HCT116 (cell line): Measurements from ENCODE around the gene FRA10AC1. TPM values are rescaled to one million over a fixed set of nuclear protein-coding genes. Genes with fewer than 3 reads are reported as not detected.

ENCODE experiments used
- ATAC-seq: fragments of 200-7000 bp; cut with Tn5 transposase; 2 replicates; pipeline ENCODE4 v1.9.1; 2020; ENCODE audit warnings: mild to moderate bottlenecking, moderate library complexity
- BruUV-seq: library from RNA; stranded (reverse); fragments of 400-500 nt; replicated peaks from 2 replicates; lab custom pipeline; 2021; lab: Mats Ljungman, UMichigan
- CTCF ChIA-PET: fragments of 300-600 bp; sonication (Branson Sonifier 250); formaldehyde crosslinking; loops from one replicate; lab custom pipeline; 2021; ENCODE audit warnings: antibody characterized with exemption; lab: Charles Lee
- POLR2A ChIA-PET: fragments of 300-600, 350-600 bp; sonication (Branson Sonifier 250); formaldehyde crosslinking; loops from one replicate; lab custom pipeline; 2021; ENCODE audit warnings: antibody characterized with exemption; lab: Charles Lee
- RAD21 ChIA-PET, 2 experiments: fragments of 300-600 bp; sonication (Branson Sonifier 250); formaldehyde crosslinking; loops; one replicate each; lab custom pipeline; 2023; ENCODE audit warnings: low total read pairs in 2 of 2; ENCODE audit not compliant: uncharacterized antibody in 2 of 2, unreplicated experiment in 2 of 2, low non-redundant PET in 1 of 2; lab: Charles Lee
- DNase-seq: peaks from one replicate; pipeline ENCODE4 v3.0.0-alpha.2; 2010; ENCODE audit warnings: low read depth, low spot score
- H2AFZ ChIP-seq: fragments of 200-600 bp; shearing (Covaris generic), sonication (generic); 2 replicates; pipeline ENCODE4 v1.6.1; 2017; ENCODE audit warnings: low read depth, mixed run types, mixed read lengths, antibody characterized with exemption, low read length; ENCODE audit not compliant: poor library complexity, severe bottlenecking
- H3K27ac ChIP-seq: 2 replicates; pipeline ENCODE4 v1.5.1; 2012; ENCODE audit warnings: low read depth, low read length
- H3K27me3 ChIP-seq: fragments of 200-600 bp; sonication (generic); 2 replicates; pipeline ENCODE4 v1.6.1; 2016; ENCODE audit warnings: mixed run types, low read length, mixed read lengths; ENCODE audit not compliant: insufficient read depth
- H3K36me3 ChIP-seq, 2 experiments: fragments of 200-500 bp in 1 of 2; fragments of 200-600 bp in 1 of 2; sonication (Bioruptor generic) in 1 of 2; sonication (generic) in 1 of 2; 2 replicates each; pipeline versions ENCODE4 v1.5.1 to v1.6.1; 2014 to 2016; ENCODE audit warnings: low read length in 2 of 2, inconsistent platforms in 1 of 2, mixed read lengths in 1 of 2, mixed run types in 1 of 2; ENCODE audit not compliant: insufficient read depth in 2 of 2, control insufficient read depth in 1 of 2
- H3K4me1 ChIP-seq, 2 experiments: fragments of 200-600 bp in 1 of 2; sonication (generic) in 1 of 2; 2 replicates each; pipeline versions ENCODE4 v1.5.1 to v1.6.1; 2012 to 2017; ENCODE audit warnings: low read length in 2 of 2, inconsistent platforms in 1 of 2, mild to moderate bottlenecking in 1 of 2, mixed read lengths in 1 of 2, mixed run types in 1 of 2, moderate library complexity in 1 of 2; ENCODE audit not compliant: insufficient read depth in 2 of 2, control insufficient read depth in 1 of 2
- H3K4me2 ChIP-seq: fragments of 200-600 bp; sonication (generic); 2 replicates; pipeline ENCODE4 v1.6.1; 2017; ENCODE audit warnings: mixed run types, low read length, mixed read lengths
- H3K4me3 ChIP-seq, 2 experiments: fragments of 200-600 bp in 1 of 2; sonication (generic) in 1 of 2; replicated peaks in 1 of 2; 2 replicates each; pipeline ENCODE4 v1.5.1; 2011 to 2016; ENCODE audit warnings: low read length in 2 of 2, control low read depth in 1 of 2, low read depth in 1 of 2, mild to moderate bottlenecking in 1 of 2, mixed read lengths in 1 of 2, mixed run types in 1 of 2
- H3K79me2 ChIP-seq: fragments of 200-600 bp; sonication (generic); 2 replicates; pipeline ENCODE4 v1.6.1; 2017; ENCODE audit warnings: mild to moderate bottlenecking, mixed run types, low read length, moderate library complexity, mixed read lengths; ENCODE audit not compliant: insufficient read depth
- H3K9ac ChIP-seq: fragments of 200-600 bp; sonication (generic); 2 replicates; pipeline ENCODE4 v1.6.1; 2016; ENCODE audit warnings: low read length, mixed read lengths
- H3K9me2 ChIP-seq: fragments of 200-600 bp; sonication (generic), shearing (Covaris generic); 2 replicates; pipeline ENCODE4 v1.6.1; 2017; ENCODE audit warnings: mixed run types, mild to moderate bottlenecking, moderate library complexity; ENCODE audit not compliant: insufficient read depth
- H3K9me3 ChIP-seq, 2 experiments: fragments of 200-500 bp in 1 of 2; fragments of 200-600 bp in 1 of 2; sonication (Bioruptor generic) in 1 of 2; sonication (generic) in 1 of 2; 2 replicates each; pipeline ENCODE4 v1.6.1; 2014 to 2017; ENCODE audit warnings: low read length in 2 of 2, mixed read lengths in 2 of 2, inconsistent platforms in 1 of 2, low read depth in 1 of 2, mild to moderate bottlenecking in 1 of 2, mixed run types in 1 of 2, moderate library complexity in 1 of 2; ENCODE audit not compliant: control insufficient read depth in 1 of 2, insufficient read depth in 1 of 2
- H4K20me1 ChIP-seq: fragments of 200-600 bp; sonication (generic), shearing (Covaris generic); 2 replicates; pipeline ENCODE4 v1.6.1; 2017; ENCODE audit warnings: mixed run types, mild to moderate bottlenecking, moderate library complexity; ENCODE audit not compliant: insufficient read depth
- CEBPB ChIP-seq: IDR thresholded peaks from 2 replicates; pipeline ENCODE4 v1.6.1; 2012; ENCODE audit warnings: low read depth
- EGR1 ChIP-seq: IDR thresholded peaks from 2 replicates; pipeline ENCODE4 v1.6.1; 2012; ENCODE audit warnings: low read depth
- ELF1 ChIP-seq: IDR thresholded peaks from 2 replicates; pipeline ENCODE4 v1.6.1; 2012; ENCODE audit warnings: low read depth, borderline replicate concordance
- EZH2 ChIP-seq: fragments of 200-600 bp; sonication (generic); IDR thresholded peaks from 2 replicates; pipeline ENCODE4 v1.6.1; 2017; ENCODE audit warnings: antibody characterized with exemption, mixed run types
- EZH2phosphoT487 ChIP-seq: fragments of 200-600 bp; IDR thresholded peaks from 2 replicates; pipeline ENCODE4 v1.6.1; 2018; ENCODE audit warnings: antibody characterized with exemption, borderline replicate concordance
- FOSL1 ChIP-seq: IDR thresholded peaks from 2 replicates; pipeline ENCODE4 v1.6.1; 2012; ENCODE audit warnings: low read depth
- JUND ChIP-seq: IDR thresholded peaks from 2 replicates; pipeline ENCODE4 v1.6.1; 2012
- POLR2A ChIP-seq: IDR thresholded peaks from 2 replicates; pipeline ENCODE4 v1.7.0; 2011; ENCODE audit warnings: borderline replicate concordance; ENCODE audit not compliant: insufficient read depth, insufficient read length; ENCODE audit errors: extremely low read depth
- POLR2AphosphoS5 ChIP-seq: IDR thresholded peaks from 2 replicates; pipeline ENCODE4 v1.6.1; 2011; ENCODE audit warnings: mild to moderate bottlenecking, low read depth, low read length, moderate library complexity
- SIN3A ChIP-seq: IDR thresholded peaks from 2 replicates; pipeline ENCODE4 v1.6.1; 2012; ENCODE audit warnings: low read depth
- SP1 ChIP-seq: IDR thresholded peaks from 2 replicates; pipeline ENCODE4 v1.6.1; 2012; ENCODE audit warnings: low read depth
- TCF7L2 ChIP-seq: IDR thresholded peaks from 2 replicates; pipeline ENCODE4 v1.7.0; 2011; ENCODE audit warnings: borderline replicate concordance, inconsistent platforms; ENCODE audit not compliant: insufficient read depth, insufficient read length; ENCODE audit errors: extremely low read depth
- YY1 ChIP-seq: IDR thresholded peaks from 2 replicates; pipeline ENCODE4 v1.6.1; 2011; ENCODE audit warnings: low read length, low read depth, moderate library complexity, mild to moderate bottlenecking; ENCODE audit not compliant: insufficient replicate concordance; ENCODE audit errors: extremely low read depth
- ZFX ChIP-seq: fragments of 450-650 bp; IDR thresholded peaks from 2 replicates; pipeline ENCODE4 v1.6.1; 2017
- ZNF274 ChIP-seq: fragments of 200-500 bp; sonication (Bioruptor generic); IDR thresholded peaks from 2 replicates; pipeline ENCODE4 v1.6.1; 2014; ENCODE audit warnings: mild to moderate bottlenecking, low read depth, low read length, inconsistent platforms
- intact Hi-C: fragments of 100-400 bp; cut with micrococcal nuclease; formaldehyde crosslinking; loops from 2 replicates; pipeline ENCODE4 v1.10.0; 2022
- total RNA-seq: library from RNA; stranded (reverse); gene quantifications from one replicate; pipeline ENCODE4 v1.2.1, GENCODE V29; 2021; ENCODE audit not compliant: unreplicated experiment
- TF ChIP-seq, protein P1 (sequence below): IDR thresholded peaks from 2 replicates; pipeline ENCODE4 v1.6.1; 2012
- TF ChIP-seq, protein P2 (sequence below): IDR thresholded peaks from 2 replicates; pipeline ENCODE4 v1.6.1; 2012; ENCODE audit warnings: low read depth
- TF ChIP-seq, protein P3 (sequence below): IDR thresholded peaks from 2 replicates; pipeline ENCODE4 v1.6.1; 2011; ENCODE audit warnings: mild to moderate bottlenecking, low read length, moderate library complexity; ENCODE audit not compliant: insufficient replicate concordance; ENCODE audit errors: extremely low read depth
- TF ChIP-seq, protein P4 (sequence below), 3 experiments: fragments of 200-600 bp in 1 of 3; sonication (generic) in 1 of 3; IDR thresholded peaks in 2 of 3; conservative IDR thresholded peaks in 1 of 3; 2 replicates each; pipeline ENCODE4 v1.5.1; 2012 to 2017; ENCODE audit warnings: low read depth in 2 of 3, low read length in 2 of 3, antibody characterized with exemption in 1 of 3, borderline replicate concordance in 1 of 3, control low read depth in 1 of 3, mild to moderate bottlenecking in 1 of 3, mixed read lengths in 1 of 3, mixed run types in 1 of 3, moderate library complexity in 1 of 3; ENCODE audit not compliant: insufficient read depth in 1 of 3

Gene FRA10AC1
- total RNA-seq, 1 experiment from 2014 or later = 21.9 TPM

DNA sequence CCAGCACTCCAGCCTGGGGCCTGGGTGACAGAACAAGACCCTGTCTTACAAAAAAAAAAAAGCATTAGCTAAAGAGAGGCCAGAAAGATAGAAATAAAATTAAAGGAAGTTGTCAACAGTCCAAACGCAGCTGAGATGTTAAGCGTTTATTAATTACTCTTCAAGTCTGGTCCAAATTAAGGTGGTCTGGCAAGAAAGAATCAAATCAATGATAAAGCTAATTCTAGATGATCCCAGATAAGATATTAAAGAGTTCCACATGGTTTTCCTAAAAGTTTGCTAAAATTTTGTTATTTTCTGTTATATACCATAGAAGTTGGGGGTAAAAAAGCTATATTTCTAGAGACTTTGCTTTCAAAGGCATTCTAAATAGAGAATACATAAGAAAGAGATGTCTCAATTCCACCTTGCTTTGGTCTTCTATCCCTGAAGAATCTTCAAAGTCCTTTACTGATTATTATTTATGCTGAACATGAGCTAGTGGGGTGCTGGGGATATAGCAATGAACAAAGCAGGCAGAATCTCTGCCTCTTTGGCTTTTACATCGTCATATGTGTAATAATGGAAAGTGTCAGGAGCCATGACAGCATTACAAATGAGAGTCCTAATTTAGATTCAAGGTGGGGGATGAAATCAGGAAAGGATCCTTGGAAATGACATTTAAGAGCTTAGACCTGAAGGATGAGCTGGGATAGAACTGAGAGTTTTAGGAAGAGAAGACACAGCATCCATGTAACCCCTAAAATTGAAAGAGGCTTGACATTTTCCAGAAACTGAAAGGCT is 23.4 kb downstream of the FRA10AC1 start:
- DNase-seq (no peak), ATAC-seq (no peak)
- no TSS peak for BruUV-seq
- no peak for TF ChIP-seq EZH2
- no peak for TF ChIP-seq EZH2phosphoT487
- TF ChIP-seq EGR1 = no peak
- TF ChIP-seq POLR2A = no peak
- TF ChIP-seq YY1 = no peak
- TF ChIP-seq, protein P1, sequence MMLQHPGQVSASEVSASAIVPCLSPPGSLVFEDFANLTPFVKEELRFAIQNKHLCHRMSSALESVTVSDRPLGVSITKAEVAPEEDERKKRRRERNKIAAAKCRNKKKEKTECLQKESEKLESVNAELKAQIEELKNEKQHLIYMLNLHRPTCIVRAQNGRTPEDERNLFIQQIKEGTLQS = no peak
- TF ChIP-seq SP1 = no peak
- no peak for TF ChIP-seq ZNF274
- TF ChIP-seq ELF1 = no peak
- no peak for TF ChIP-seq TCF7L2
- TF ChIP-seq, protein P2, sequence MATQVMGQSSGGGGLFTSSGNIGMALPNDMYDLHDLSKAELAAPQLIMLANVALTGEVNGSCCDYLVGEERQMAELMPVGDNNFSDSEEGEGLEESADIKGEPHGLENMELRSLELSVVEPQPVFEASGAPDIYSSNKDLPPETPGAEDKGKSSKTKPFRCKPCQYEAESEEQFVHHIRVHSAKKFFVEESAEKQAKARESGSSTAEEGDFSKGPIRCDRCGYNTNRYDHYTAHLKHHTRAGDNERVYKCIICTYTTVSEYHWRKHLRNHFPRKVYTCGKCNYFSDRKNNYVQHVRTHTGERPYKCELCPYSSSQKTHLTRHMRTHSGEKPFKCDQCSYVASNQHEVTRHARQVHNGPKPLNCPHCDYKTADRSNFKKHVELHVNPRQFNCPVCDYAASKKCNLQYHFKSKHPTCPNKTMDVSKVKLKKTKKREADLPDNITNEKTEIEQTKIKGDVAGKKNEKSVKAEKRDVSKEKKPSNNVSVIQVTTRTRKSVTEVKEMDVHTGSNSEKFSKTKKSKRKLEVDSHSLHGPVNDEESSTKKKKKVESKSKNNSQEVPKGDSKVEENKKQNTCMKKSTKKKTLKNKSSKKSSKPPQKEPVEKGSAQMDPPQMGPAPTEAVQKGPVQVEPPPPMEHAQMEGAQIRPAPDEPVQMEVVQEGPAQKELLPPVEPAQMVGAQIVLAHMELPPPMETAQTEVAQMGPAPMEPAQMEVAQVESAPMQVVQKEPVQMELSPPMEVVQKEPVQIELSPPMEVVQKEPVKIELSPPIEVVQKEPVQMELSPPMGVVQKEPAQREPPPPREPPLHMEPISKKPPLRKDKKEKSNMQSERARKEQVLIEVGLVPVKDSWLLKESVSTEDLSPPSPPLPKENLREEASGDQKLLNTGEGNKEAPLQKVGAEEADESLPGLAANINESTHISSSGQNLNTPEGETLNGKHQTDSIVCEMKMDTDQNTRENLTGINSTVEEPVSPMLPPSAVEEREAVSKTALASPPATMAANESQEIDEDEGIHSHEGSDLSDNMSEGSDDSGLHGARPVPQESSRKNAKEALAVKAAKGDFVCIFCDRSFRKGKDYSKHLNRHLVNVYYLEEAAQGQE = no peak
- no peak for TF ChIP-seq ZFX
- TF ChIP-seq, protein P3, sequence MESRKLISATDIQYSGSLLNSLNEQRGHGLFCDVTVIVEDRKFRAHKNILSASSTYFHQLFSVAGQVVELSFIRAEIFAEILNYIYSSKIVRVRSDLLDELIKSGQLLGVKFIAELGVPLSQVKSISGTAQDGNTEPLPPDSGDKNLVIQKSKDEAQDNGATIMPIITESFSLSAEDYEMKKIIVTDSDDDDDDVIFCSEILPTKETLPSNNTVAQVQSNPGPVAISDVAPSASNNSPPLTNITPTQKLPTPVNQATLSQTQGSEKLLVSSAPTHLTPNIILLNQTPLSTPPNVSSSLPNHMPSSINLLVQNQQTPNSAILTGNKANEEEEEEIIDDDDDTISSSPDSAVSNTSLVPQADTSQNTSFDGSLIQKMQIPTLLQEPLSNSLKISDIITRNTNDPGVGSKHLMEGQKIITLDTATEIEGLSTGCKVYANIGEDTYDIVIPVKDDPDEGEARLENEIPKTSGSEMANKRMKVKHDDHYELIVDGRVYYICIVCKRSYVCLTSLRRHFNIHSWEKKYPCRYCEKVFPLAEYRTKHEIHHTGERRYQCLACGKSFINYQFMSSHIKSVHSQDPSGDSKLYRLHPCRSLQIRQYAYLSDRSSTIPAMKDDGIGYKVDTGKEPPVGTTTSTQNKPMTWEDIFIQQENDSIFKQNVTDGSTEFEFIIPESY = no peak
- TF ChIP-seq, protein P4, sequence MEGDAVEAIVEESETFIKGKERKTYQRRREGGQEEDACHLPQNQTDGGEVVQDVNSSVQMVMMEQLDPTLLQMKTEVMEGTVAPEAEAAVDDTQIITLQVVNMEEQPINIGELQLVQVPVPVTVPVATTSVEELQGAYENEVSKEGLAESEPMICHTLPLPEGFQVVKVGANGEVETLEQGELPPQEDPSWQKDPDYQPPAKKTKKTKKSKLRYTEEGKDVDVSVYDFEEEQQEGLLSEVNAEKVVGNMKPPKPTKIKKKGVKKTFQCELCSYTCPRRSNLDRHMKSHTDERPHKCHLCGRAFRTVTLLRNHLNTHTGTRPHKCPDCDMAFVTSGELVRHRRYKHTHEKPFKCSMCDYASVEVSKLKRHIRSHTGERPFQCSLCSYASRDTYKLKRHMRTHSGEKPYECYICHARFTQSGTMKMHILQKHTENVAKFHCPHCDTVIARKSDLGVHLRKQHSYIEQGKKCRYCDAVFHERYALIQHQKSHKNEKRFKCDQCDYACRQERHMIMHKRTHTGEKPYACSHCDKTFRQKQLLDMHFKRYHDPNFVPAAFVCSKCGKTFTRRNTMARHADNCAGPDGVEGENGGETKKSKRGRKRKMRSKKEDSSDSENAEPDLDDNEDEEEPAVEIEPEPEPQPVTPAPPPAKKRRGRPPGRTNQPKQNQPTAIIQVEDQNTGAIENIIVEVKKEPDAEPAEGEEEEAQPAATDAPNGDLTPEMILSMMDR (IDR thresholded peaks at IDR 0.05 in 2 of 3, conservative IDR thresholded peaks at IDR 0.05 in 1 of 3; ENCODE audit: borderline replicate concordance in 1 of 3, insufficient read depth in 1 of 3, low read depth in 2 of 3, low read length in 2 of 3) = no peak
- TF ChIP-seq POLR2AphosphoS5 = no peak
- TF ChIP-seq CEBPB = no peak
- TF ChIP-seq JUND = no peak
- no peak for TF ChIP-seq FOSL1
- TF ChIP-seq SIN3A = no peak
- H3K27ac ChIP-seq = no peak overlapping the region
- intact Hi-C loops = no loop called here
- no peaks in the 10 kb centered on the region for H3K27me3 ChIP-seq
- H3K4me1 ChIP-seq = no peaks in the 10 kb centered on the region
- ChIA-PET CTCF (interaction anchor here (0.6 to 3.1 kb wide), 7 partner anchors 23 to 303 kb away, joined by 3 to 23 read pairs (median 4); partner anchors contain the start of gene FRA10AC1), POLR2A (no interaction called here), RAD21 (interaction anchor here in 1 of 2 experiments (0.9 to 1.3 kb wide), 2 partner anchors 124 to 193 kb away, joined by 4 read pairs; no protein-coding TSS in a partner anchor)
- H3K9me2 ChIP-seq = no peaks in the 10 kb centered on the region
- peaks cover 8 to 9% of the 10 kb centered on the region in 2 experiments; a peak in 3 of 4 replicates for H3K36me3 ChIP-seq
- H2AFZ ChIP-seq = no peak overlapping the region
- H3K4me3 ChIP-seq = no peak overlapping the region
- H3K79me2 ChIP-seq = no peaks in the 10 kb centered on the region
- H3K4me2 ChIP-seq = no peak overlapping the region
- no peak overlapping the region for H3K9ac ChIP-seq
- no peaks in the 10 kb centered on the region for H3K9me3 ChIP-seq
- no peaks in the 10 kb centered on the region for H4K20me1 ChIP-seq
